CD4-positive, alpha-beta T cell treated with Interleukin-15 for 4 hours (primary cell): ENCODE measurements around the gene ULK2.
"Not testable (repeated sequence)": the region's sequence is repeated elsewhere in the genome, so short reads cannot be mapped to it uniquely, and the experiment has no call there.

Experiments
- DNase-seq: peaks from one replicate; pipeline ENCODE4 v3.0.0-alpha.2; 2020; ENCODE audit warnings: low spot score

The ULK2 gene

DNA sequence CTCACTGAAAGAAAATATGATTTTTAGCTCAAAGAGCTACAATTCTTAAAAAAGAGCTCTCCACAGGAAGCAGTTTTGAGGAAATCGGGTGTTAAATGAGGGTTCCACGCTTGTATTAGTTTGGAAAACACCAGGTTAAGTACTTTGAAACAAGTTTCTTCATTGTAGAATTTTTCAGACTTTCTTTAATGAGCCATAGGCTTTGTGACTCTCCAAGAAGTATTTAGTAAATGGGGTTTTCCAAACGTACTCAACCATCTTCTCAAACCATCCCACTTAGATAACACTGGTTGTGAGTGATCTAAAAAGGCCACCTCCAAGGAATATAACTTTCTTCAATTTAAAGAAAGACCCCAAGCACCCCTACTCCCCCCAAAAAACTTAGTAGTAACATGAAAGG, 2.7 kb downstream of the ULK2 start:
- no peak for DNase-seq

DNA sequence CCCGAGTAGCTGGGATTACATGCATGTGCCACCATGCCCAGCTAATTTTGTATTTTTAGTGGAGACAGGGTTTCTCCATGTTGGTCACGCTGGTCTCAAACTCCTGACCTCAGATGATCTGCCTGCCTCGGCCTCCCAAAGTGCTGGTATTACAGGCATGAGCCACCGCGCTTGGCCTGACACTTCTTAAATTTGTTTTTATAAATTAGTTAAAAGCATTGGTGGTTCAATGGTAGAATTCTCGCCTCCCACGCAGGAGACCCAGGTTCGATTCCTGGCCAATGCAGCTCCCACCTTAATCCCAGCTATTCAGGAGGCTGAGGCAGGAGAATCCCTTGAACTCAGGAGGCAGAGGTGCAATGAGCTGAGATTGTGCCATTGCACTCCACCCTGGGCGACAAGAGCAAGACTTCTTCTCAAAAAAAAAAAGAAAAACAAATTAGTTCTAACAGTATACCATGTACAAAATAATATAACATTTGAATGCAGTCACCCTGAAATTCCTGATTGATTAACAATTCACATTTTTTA, 7.0 kb downstream of the ULK2 start:
- DNase-seq, result not testable (repeated sequence)

DNA sequence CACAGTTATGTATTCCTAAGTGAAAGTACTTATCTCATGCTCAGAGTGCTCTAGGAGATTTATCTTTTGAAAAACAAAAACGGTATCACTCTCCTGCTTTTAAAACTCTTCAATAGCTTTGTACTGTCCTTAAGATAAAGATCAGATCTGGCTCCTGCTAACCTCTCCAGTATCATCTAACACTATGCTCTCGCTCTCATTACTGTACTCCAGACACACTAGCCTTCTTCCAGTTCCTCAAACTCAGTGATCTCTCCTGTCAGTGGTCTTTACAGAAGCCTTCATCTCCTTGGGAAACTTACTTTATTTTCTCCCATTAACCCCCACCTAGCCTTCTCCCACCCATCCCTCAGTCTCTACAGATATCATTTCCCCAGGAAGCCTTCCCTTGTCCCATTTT, 10.1 kb downstream of the ULK2 start:
- no peak for DNase-seq

- no peak for DNase-seq
These were observed 33.8 kb downstream of the ULK2 start for GRCh38 chr17:19833914-19834313.

DNA sequence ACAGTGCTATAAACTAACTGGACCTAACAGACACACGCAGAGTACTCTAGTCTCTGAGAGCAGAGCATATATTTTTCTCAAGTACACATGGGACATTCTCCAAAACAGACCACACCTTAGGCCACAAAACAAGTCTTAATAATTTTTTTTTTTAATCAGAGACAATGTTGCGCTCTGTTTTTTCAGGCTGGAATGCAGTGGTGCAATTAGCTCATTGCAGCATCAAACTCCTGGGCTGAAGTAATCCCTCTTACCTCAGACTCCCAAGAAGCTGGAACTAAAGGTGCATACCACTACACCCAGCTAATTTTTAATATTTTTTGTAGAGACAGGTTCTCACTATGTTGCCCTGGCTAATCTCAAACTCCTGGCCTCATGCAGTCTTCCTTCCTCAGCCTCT, 37.7 kb downstream of the ULK2 start:
- DNase-seq, result no peak

- no peak for DNase-seq
These were observed 55.3 kb downstream of the ULK2 start for GRCh38 chr17:19812407-19812806.

DNA sequence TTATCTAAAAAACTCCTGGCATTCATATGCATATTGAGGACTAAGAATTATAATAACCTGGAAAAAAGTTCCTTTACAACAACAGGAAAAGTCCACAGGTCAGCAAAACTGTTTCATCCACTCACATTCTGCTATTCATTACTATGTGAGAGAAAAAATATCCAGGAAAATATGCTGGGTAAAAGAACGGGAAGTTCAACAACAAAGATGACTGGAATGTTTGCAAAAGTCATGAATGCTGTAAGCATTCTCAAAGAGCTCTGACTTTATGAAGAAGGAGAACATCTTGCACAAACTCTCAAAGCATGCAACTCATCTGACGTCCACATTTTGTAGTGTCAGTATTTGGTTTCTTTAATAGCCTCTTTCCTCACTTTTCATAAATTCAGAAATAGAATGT, 62.7 kb downstream of the ULK2 start:
- DNase-seq, result no peak

GRCh38 chr17:19800571-19800970, 67.2 kb downstream of the ULK2 start:
- no peak for DNase-seq

DNA sequence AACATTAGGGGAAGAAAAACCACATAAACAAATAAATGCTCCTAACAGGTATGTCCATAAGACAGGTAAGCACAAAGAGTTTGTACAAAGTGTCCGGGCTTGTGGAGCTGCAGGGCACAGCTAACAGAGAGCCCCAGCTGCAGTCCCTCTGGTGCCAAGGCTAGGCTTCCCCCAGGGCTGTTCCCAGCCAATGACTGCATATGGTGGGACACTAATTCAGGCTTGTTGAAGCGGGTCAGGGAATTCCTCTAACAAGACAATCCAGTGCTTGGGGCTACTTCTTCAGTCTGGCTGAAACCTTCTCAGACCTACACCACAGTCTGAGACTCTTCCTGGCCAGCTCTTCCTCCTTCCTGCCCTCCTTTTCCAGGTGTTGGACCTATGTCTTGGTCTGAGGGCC, 67.9 kb downstream of the ULK2 start:
- DNase-seq, result no peak

DNA sequence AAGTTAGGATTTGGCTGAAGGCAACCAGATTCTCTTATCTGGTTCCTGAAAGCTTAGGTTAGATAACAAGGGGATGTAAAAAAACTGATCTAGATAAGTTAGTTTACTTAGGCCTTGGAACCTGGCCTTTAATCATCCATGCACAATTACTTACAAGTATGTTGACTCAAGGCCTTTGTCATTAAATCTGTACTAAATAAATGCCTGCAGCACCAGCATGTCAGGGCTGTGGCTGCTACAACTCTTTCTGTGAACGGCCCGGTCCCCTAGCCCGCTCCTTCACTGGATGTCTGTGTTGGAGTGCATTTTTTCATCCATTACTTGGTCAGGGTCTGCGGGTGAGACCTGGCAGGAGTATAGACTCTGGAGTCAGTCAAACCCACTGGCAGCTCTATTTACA, 71.3 kb downstream of the ULK2 start:
- no peak for DNase-seq

GRCh38 chr17:19791918-19792550, 75.7 kb downstream of the ULK2 start:
- DNase-seq, result no peak

DNA sequence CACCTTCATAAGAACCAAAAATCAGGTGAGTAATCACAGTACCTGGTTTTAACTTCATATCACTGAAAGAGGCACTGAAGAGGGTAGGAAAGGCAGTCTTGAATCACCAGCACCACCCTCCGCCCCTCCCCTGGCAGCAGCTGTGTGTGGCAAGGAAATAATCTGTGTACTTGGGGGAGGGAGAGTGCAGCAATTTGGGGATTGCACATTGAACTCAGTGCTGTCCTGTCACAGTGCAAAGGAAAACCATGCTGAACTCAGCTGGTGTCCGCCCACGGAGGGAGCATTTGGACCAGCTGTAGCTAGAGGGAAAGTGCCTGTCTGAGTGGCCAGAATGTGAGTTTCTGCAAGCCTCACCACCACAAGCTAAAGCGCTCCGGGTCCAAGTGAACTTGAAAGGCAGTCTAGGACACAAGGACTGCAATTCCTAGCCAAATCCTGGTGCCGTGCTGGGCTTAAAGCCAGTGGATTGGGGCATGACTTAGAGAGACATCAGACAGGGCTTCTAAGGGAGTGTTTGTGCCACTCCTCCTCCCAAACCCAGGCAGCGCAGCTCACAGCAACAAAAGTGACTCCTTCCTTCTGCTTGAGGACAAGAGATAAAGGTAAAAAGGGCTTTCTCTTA, 79.9 kb downstream of the ULK2 start:
- no peak for DNase-seq

DNA sequence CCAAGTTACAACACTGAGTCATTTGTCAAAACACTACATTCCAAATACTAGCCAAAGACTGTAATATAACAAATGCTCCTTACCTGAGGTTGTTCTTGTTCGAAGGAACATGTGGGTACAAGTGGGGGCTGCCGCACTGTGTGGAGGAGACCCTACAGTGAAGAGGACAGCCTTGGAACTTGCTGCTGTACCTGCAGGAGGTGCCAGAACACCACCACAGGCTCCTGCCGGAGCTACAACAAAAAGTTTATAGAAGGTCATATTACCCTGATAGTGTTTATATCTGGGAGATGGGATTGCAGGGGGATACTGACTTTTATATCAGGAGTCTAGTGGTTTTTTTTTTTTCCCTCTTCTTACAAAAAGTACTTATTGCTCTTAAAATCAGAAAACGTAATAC, 81.9 kb downstream of the ULK2 start:
- DNase-seq, result no peak

DNA sequence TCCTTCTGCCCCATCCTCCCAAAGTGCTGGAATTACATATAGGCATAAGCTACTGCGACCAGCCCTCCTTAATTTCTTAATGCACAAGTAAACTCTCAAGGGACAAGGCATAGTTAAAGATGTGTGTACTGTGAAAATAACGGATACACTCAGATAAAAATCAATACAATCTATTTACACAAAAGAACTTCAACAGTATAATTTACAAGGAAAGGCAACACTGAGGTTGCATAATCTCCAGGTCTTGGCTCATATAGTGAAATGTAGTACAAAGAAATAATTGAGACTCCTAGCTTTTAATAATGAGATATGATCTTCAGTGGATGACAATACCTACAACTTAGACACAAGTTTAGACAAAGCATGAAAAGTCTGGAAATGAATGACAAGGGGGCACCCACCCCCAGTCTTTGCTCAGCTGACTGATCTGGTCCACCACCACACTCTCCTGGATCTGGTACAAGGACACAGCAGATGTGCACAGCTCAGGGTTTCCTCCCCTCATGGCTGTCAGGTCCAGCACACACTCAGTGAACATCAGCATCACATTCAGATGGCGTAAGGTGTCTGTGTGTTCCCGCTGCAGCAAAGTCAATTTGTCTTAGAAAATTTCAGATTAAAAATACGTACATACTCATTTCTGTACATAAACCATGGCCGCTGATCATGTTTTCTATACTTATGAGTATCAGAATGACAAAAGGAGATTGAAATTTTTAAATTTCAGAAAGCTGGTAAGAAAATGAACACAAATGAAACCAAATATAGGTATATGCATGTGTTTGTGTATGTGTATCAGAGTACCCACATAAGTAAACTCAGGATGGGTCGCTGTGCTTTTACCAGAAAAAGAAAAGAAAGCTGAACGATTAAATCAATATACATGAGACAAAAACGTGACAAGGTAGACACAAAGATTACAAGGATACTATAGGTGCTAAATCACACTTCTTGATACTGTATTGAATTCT, 86.0 kb downstream of the ULK2 start:
- no peak for DNase-seq

DNA sequence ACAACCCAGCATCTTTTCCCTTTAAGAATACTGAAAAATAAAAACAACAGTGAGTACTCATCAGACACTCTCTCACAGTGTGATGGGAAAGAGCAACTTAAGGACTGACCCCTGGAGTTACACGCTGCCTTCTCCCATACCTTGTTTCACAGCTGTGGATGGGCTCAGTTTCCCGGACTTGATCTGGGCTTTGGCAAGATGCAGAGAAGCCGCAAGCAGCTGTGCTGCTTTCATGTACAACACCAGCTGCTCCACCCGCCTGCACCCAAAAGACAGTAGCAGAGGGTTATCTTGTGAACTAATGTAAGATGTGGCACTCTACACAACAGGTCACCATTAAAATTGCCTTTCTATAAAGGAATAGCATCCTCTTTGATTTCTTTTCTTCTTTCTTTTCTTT, 86.9 kb downstream of the ULK2 start:
- no peak for DNase-seq

- no peak for DNase-seq
These were observed 94.2 kb downstream of the ULK2 start for GRCh38 chr17:19773534-19773933.

DNA sequence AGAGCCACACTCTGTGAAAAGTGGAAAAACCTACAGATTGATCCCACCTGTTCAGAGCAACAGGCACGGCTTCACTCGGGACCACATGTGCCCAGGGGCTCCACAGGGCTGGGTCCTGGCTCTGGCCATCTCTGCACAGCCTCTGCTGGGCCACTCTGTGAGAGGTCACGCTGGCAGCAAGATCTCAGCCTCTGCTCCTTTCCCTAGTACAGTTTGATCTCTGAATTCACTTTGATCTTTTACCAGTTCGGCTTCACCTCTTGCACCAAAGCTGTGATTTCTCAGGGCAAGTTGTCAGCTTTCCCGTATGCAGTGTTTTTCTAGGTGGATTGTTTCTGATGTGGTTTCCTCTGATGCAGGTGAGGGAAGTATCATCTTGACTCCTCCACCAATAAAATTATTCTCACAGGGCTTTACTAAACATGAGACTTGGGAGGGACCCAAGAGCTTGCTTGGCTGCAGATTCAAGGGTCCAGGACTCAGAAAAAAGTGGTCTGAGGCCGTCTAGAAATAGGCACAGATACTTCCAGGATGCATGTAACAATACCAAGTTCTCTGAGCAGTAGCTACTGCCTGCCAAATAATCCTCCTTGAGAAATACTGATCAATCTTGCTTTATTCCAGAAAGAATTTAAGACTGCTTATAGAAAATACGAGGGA, 95.6 kb downstream of the ULK2 start:
- DNase-seq, result peak; percentile 59

GRCh38 chr17:19770985-19771735, 96.6 kb downstream of the ULK2 start:
- DNase-seq, result no peak

DNA sequence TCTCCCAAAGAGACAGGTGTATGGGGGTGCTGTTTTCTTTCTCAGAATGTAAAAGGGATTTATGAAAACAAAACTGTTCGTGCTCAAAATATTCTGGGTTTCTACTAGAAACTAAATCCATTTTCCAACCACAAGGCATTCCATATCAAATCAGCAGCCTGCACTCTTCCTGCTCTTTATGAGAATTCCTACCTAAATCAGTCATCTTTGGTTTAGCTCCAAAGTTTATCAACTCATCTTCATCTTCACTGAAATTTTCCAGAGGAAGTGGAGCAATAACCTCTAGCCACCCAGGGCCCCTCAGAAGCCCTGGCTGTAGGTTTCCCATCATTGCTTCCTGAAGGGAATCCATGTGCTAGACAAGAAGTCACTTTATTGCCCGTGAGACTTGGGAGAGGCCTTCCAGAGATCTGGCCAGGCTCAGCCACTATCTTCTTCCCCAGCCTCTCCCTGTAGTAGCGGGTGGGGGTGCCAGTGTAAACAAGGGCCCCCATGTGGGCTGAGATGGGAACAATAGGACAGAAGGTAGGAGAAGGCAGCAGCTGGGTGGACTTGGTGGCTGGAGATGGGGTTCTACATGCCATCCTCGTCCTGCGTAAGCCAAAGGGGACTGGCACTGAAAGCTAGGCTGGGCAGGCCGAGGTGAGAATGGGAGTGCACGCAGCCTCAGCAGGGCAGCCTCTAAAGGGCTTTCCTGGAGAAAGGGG, 97.6 kb downstream of the ULK2 start:
- no peak for DNase-seq

DNA sequence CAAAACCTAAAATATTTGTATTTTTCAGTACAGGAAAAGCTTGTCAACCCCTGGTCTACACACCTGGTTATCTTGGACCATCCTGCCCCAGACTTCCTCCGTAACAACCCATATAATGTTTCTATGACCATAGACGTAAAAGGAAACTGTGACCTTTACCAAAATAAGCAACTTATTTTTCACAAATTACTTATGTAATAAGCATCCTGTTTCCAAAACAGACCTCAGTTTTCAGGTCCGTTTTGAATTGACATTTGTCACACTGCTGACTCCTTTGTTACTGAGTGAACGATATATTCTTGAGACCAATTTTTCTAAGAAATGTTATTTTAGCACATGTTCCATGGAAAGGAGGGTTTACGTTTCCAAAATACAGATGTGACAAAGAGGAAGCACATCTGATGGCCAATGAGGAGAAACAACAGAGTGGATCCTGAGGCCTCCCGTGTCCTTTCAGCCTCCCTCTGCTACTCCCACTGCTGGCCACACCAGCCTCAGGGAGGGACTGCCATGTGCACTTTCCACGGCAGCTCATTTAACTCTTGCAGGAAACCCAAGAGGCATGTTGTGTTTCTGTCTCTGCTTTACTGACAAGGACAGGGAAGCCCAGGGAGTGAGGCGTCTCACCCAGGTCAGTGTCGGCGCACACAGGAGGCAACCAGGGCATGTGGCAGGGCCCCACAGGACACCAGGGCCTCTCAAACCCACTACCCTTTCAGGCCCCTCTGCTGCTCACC, 99.5 kb downstream of the ULK2 start:
- DNase-seq, result peak; percentile 19
